ES-I3 (cell line): ENCODE results near the gene HABP2.

Experiments
- H3K36me3 ChIP-seq: 2 replicates; pipeline ENCODE4 v1.6.1; 2013; ENCODE audit warnings: mild to moderate bottlenecking, low read length, control low read depth, moderate library complexity; ENCODE audit not compliant: insufficient read depth
- H3K4me1 ChIP-seq: 2 replicates; pipeline ENCODE4 v1.6.1; 2013; ENCODE audit warnings: mild to moderate bottlenecking, control low read depth, low read length; ENCODE audit not compliant: insufficient read depth
- H3K9ac ChIP-seq: 2 replicates; pipeline ENCODE4 v1.6.1; 2013; ENCODE audit warnings: low read depth, mild to moderate bottlenecking, low read length, moderate library complexity
- H3K9me3 ChIP-seq: 2 replicates; pipeline ENCODE4 v1.6.1; 2013; ENCODE audit warnings: mild to moderate bottlenecking, low read length, moderate library complexity; ENCODE audit not compliant: control insufficient read depth, insufficient read depth

Gene HABP2

GRCh38 chr10:113534423-113534822, 18.4 kb upstream of the HABP2 start:
- no peak overlapping the region for H3K9ac ChIP-seq
- no peaks in the 10 kb centered on the region for H3K9me3 ChIP-seq
- H3K4me1 ChIP-seq = no peaks in the 10 kb centered on the region
- H3K36me3 ChIP-seq = no peaks in the 10 kb centered on the region

- Histone ChIP-seq H3K9me3 (no peaks in the 10 kb centered on the region), H3K9ac (no peak overlapping the region), H3K4me1 (no peaks in the 10 kb centered on the region), H3K36me3 (no peaks in the 10 kb centered on the region)
These were observed 15.2 kb upstream of the HABP2 start for GRCh38 chr10:113537672-113538071.

GRCh38 chr10:113538151-113538550, 14.7 kb upstream of the HABP2 start:
- Histone ChIP-seq H3K9ac (no peak overlapping the region), H3K36me3 (no peaks in the 10 kb centered on the region), H3K4me1 (no peaks in the 10 kb centered on the region), H3K9me3 (no peaks in the 10 kb centered on the region)

- no peaks in the 10 kb centered on the region for H3K36me3 ChIP-seq
- no peak overlapping the region for H3K9ac ChIP-seq
- H3K9me3 ChIP-seq = no peaks in the 10 kb centered on the region
- H3K4me1 ChIP-seq = no peaks in the 10 kb centered on the region
These were observed 13.1 kb upstream of the HABP2 start for GRCh38 chr10:113539789-113540188.

- no peak overlapping the region for H3K9ac ChIP-seq
- no peaks in the 10 kb centered on the region for H3K4me1 ChIP-seq
- H3K36me3 ChIP-seq = no peaks in the 10 kb centered on the region
- H3K9me3 ChIP-seq = no peaks in the 10 kb centered on the region
These were observed 11.9 kb upstream of the HABP2 start for GRCh38 chr10:113540845-113541548.

GRCh38 chr10:113541549-113541927, 11.3 kb upstream of the HABP2 start:
- H3K9ac ChIP-seq = no peak overlapping the region
- H3K36me3 ChIP-seq = no peaks in the 10 kb centered on the region
- no peaks in the 10 kb centered on the region for H3K9me3 ChIP-seq
- no peaks in the 10 kb centered on the region for H3K4me1 ChIP-seq

- no peak overlapping the region for H3K9ac ChIP-seq
- H3K4me1 ChIP-seq = no peaks in the 10 kb centered on the region
- no peaks in the 10 kb centered on the region for H3K36me3 ChIP-seq
- no peaks in the 10 kb centered on the region for H3K9me3 ChIP-seq
These were observed 9.5 kb upstream of the HABP2 start for GRCh38 chr10:113543107-113543955.

GRCh38 chr10:113544392-113544791, 8.5 kb upstream of the HABP2 start:
- Histone ChIP-seq H3K4me1 (no peaks in the 10 kb centered on the region), H3K9ac (no peak overlapping the region), H3K36me3 (no peaks in the 10 kb centered on the region), H3K9me3 (no peaks in the 10 kb centered on the region)

GRCh38 chr10:113547426-113547825, 5.4 kb upstream of the HABP2 start:
- H3K9ac ChIP-seq = no peak overlapping the region
- H3K9me3 ChIP-seq = no peaks in the 10 kb centered on the region
- H3K36me3 ChIP-seq = no peaks in the 10 kb centered on the region
- H3K4me1 ChIP-seq = no peaks in the 10 kb centered on the region

GRCh38 chr10:113549856-113550255, 3.0 kb upstream of the HABP2 start:
- no peaks in the 10 kb centered on the region for H3K36me3 ChIP-seq
- no peaks in the 10 kb centered on the region for H3K4me1 ChIP-seq
- H3K9me3 ChIP-seq = no peaks in the 10 kb centered on the region
- no peak overlapping the region for H3K9ac ChIP-seq

- Histone ChIP-seq H3K9me3 (no peaks in the 10 kb centered on the region), H3K4me1 (no peaks in the 10 kb centered on the region), H3K36me3 (no peaks in the 10 kb centered on the region), H3K9ac (no peak overlapping the region)
These were observed 2.5 kb upstream of the HABP2 start for GRCh38 chr10:113550365-113550764.

- H3K9ac ChIP-seq = no peak overlapping the region
These were observed 839 bp upstream of the HABP2 start for GRCh38 chr10:113552014-113552413.

GRCh38 chr10:113553149-113553548, 296 bp downstream of the HABP2 start:
- 0 out of 2 replicates have a peak, but pooled peaks cover 7% of the 10 kb centered on the region for H3K4me1 ChIP-seq
- no peaks in the 10 kb centered on the region for H3K36me3 ChIP-seq
- no peaks in the 10 kb centered on the region for H3K9me3 ChIP-seq
- no peak overlapping the region for H3K9ac ChIP-seq

More at GRCh38 chr10:113552014-113552413, 839 bp upstream of the HABP2 start:
- no peaks in the 10 kb centered on the region for H3K9me3 ChIP-seq
- no peaks in the 10 kb centered on the region for H3K4me1 ChIP-seq
- H3K36me3 ChIP-seq = no peaks in the 10 kb centered on the region

- H3K9me3 ChIP-seq = no peaks in the 10 kb centered on the region
- no peak overlapping the region for H3K9ac ChIP-seq
- 0 out of 2 replicates have a peak, but pooled peaks cover 7% of the 10 kb centered on the region for H3K4me1 ChIP-seq
- H3K36me3 ChIP-seq = no peaks in the 10 kb centered on the region
These were observed 1.4 kb downstream of the HABP2 start for GRCh38 chr10:113554214-113554613.

- no peaks in the 10 kb centered on the region for H3K36me3 ChIP-seq
- no peaks in the 10 kb centered on the region for H3K9me3 ChIP-seq
- H3K9ac ChIP-seq = no peak overlapping the region
- 0 out of 2 replicates have a peak, but pooled peaks cover 11% of the 10 kb centered on the region for H3K4me1 ChIP-seq
These were observed 2.4 kb downstream of the HABP2 start for GRCh38 chr10:113555245-113555644.
